Adrenal gland (tissue), 12 donors: ENCODE data around the gene ZNF618. TPM values are rescaled to one million over a fixed set of nuclear protein-coding genes. Genes with fewer than 3 reads are reported as not detected.

ENCODE experiments used
- DNase-seq, 7 donors: peaks; one replicate each; pipeline ENCODE4 v3.0.0-alpha.2; 2019 to 2020
- H3K27ac ChIP-seq, 5 donors: fragments of 200-600 bp; sonication (generic) in 4 of 5; 1 replicate in 3 of 5; 2 replicates in 2 of 5; pipeline versions ENCODE4 v1.5.1 to v1.8.0; 2016 to 2020; ENCODE audit warnings: mild to moderate bottlenecking in 1 of 5
- H3K27me3 ChIP-seq: fragments of 200-600 bp; 2 replicates; pipeline ENCODE4 v1.8.0; 2021
- H3K36me3 ChIP-seq, 2 donors: fragments of 200-600 bp; replicated peaks in 1 of 2; 1 replicate in 1 of 2; 2 replicates in 1 of 2; pipeline versions ENCODE4 v1.5.1 to v1.8.0; 2018 to 2022
- H3K4me1 ChIP-seq, 2 donors: fragments of 200-600 bp; replicated peaks in 1 of 2; 1 replicate in 1 of 2; 2 replicates in 1 of 2; pipeline versions ENCODE4 v1.5.1 to v1.8.0; 2018 to 2021
- H3K4me3 ChIP-seq, 4 donors: fragments of 200-600 bp; sonication (generic) in 3 of 4; one replicate each; pipeline ENCODE4 v1.5.1; 2016 to 2018
- H3K9me3 ChIP-seq, 3 donors: fragments of 200-600 bp; sonication (generic) in 1 of 3; replicated peaks in 1 of 3; 1 replicate in 2 of 3; 2 replicates in 1 of 3; pipeline versions ENCODE4 v1.5.1 to v1.8.0; 2016 to 2021
- POLR2A ChIP-seq, 2 donors: fragments of 450-650 bp; IDR thresholded peaks; one replicate each; pipeline ENCODE4 v1.6.1; 2017; ENCODE audit warnings: antibody characterized with exemption in 2 of 2, mild to moderate bottlenecking in 2 of 2, moderate library complexity in 1 of 2
- WGBS, 4 donors: extraction: QIAGEN DNeasy Blood & Tissue Kit in 2 of 4; methylation state at CpG; one replicate each; pipeline versions ENCODE4 v1.1.5 to v1.1.7; 2013 to 2017; 5-methylcytosine and 5-hydroxymethylcytosine counted together
- intact Hi-C, 2 donors: fragments of 100-400 bp; cut with DNase I; formaldehyde crosslinking; loops; one replicate each; pipeline versions ENCODE4 v1.14.1 to v1.15.0; 2022 to 2023
- polyA plus RNA-seq, 3 donors: library from polyadenylated mRNA; stranded (reverse); fragments of 200-250 nt in 2 of 3; fragments of 350-450 nt in 1 of 3; fragmentation: Illumina TruSeq in 1 of 3; extraction: RNeasy Lipid Tissue Mini Kit (QIAGEN cat#74804) in 1 of 3; gene quantifications; one replicate each; pipeline ENCODE4 v1.2.3, GENCODE V29; 2013 to 2014
- total RNA-seq, 9 donors: library from RNA; depleted of rRNA in 4 of 9; stranded (reverse); fragments of >200 nt in 4 of 9; fragments of 120-200 nt in 1 of 9; fragmentation: NEBNext Ultra II Directional in 1 of 9; extraction: Animal tissue kit (Norgen Biotek cat#: 25700) in 1 of 9; gene quantifications; one replicate each; pipeline versions ENCODE4 v1.1.0 to v1.2.4, GENCODE V29; 2013 to 2023
- TF ChIP-seq, protein P1 (sequence below), 6 experiments: fragments of 450-650 bp in 4 of 6; fragments of 200-600 bp in 2 of 6; sonication (generic) in 1 of 6; IDR thresholded peaks; 1 replicate in 5 of 6; 2 replicates in 1 of 6; pipeline versions ENCODE4 v1.5.1 to v1.8.0; 2016 to 2021; ENCODE audit warnings: antibody characterized with exemption in 6 of 6, mild to moderate bottlenecking in 2 of 6, moderate library complexity in 1 of 6
- donor health status: healthy with polysubstance abuse.
- donor health status: Bipolar disorder and iron deficiency.
- donor health status: DM: yes; HTN: yes; CAD: no.
- donor health status: DM: no; HTN: no; CAD: no.
- donor health status: DM: no; HTN: no; CAD: no.
- donor health status: DM: yes; HTN: yes; CAD: no.

The ZNF618 gene
- total and polyA plus RNA-seq, 12 donors = 4.5 to 21.3 (median 9.9) TPM

DNA sequence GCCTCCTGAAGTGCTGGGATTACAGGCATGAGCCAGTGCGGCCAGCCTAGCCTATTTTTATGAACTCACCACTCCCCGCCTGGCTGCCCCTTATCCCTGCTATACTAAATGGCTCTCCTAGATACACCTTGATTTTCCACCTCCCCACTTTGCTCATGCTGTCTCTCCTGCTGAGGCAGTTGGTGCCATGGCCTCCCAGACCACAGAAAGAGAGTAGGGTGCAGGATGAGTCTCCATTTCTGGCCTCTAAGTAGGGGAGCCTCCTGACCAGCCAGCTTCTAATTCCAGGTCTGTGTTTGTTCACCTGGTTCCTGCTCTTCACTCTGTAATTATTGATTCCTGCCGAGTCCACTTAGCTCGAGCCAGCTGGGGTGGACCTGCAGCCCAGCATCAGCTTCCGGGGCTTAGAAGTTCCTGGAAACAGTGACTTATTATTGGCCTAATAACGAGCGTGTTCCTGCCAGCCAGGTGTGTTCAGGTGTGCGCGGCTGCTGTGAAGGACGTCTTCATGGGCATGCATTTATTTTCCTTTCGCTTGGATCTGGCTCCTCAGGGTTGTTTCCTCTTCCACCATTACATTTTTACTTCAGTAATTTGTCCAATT is 34.0 kb downstream of the ZNF618 start:
- H3K36me3 ChIP-seq = no peaks in the 10 kb centered on the region
- no peak overlapping the region for H3K4me3 ChIP-seq
- no peaks in the 10 kb centered on the region for H3K9me3 ChIP-seq
- intact Hi-C loops = no loop called here
- no peak overlapping the region for H3K27ac ChIP-seq
- H3K4me1 ChIP-seq = peaks cover 6 to 23% of the 10 kb centered on the region in 2 donors
- TF ChIP-seq, protein P1, sequence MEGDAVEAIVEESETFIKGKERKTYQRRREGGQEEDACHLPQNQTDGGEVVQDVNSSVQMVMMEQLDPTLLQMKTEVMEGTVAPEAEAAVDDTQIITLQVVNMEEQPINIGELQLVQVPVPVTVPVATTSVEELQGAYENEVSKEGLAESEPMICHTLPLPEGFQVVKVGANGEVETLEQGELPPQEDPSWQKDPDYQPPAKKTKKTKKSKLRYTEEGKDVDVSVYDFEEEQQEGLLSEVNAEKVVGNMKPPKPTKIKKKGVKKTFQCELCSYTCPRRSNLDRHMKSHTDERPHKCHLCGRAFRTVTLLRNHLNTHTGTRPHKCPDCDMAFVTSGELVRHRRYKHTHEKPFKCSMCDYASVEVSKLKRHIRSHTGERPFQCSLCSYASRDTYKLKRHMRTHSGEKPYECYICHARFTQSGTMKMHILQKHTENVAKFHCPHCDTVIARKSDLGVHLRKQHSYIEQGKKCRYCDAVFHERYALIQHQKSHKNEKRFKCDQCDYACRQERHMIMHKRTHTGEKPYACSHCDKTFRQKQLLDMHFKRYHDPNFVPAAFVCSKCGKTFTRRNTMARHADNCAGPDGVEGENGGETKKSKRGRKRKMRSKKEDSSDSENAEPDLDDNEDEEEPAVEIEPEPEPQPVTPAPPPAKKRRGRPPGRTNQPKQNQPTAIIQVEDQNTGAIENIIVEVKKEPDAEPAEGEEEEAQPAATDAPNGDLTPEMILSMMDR (IDR thresholded peaks at IDR 0.05) = no peak
- TF ChIP-seq POLR2A (IDR thresholded peaks at IDR 0.05) = no peak
- no peaks in the 10 kb centered on the region for H3K27me3 ChIP-seq
- WGBS, 4 donors = 85 to 94% (median 89%) methylated on average over 11 of the region's 11 CpGs
- peak in 2 of 7 donors; percentile 15 to 45 for DNase-seq

DNA sequence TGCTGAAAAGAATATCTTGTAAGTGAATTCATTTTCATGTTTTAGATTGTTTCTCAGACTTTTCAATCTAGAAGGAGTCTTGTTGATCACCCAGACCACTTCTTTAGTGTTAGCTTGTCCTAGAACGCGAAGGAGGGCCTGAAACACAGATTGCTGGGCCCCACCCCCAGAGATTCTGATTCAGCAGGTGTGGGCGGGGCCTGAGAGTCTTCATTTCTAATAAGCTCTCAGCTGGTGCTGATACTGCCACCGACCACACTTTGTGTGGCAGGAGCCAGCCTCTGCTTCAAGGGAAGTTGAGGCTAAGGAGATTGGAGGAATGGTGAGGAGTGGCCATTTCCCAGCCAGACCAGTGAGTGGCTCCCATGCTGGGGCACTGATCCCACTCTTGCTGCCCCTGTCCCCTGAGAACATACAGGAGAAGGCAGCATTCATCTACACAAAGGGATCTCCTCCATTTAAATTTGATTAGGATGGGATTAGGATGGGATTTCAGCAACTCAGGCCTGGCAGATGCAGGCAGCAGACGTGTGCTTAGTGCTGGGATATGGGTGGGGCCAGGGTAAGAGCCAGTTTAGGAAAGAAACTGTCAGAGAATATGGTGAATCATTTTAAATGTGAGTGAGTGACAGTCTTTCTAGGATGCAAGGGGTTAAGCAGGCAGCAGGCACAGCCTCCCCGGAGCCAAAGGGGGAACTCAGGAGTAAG is 35.9 kb downstream of the ZNF618 start:
- 28 to 65% (median 58%) methylated on average over 2 to 6 of the region's 6 CpGs for WGBS, 4 donors
- peak overlapping the region in 3 of 5 donors; percentile 29 to 71 (median 48) for H3K27ac ChIP-seq

DNA sequence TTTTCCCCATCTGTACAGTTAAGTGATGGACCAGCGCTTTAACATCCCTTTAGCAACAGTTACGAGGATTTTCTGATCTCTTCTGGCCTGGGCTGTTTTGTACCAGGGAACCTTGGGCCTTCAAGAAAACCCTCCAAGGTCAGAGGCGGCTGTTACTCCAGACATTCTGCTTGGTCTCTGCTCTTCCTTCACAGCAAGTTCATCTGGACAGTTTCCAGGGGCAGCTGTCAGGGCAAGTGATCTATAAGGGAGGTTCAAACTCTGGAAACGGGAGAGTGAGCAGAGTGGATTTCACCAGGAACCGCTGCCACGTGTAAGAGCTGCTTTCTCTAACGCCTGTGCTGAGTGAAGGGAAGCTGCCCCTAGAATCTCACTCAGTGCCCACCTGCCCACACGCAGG is 36.7 kb downstream of the ZNF618 start:
- peak overlapping the region in 4 of 5 donors; percentile 23 to 71 (median 38) for H3K27ac ChIP-seq

More for the DNA sequence above, 35.9 kb downstream of the ZNF618 start:
- no peaks in the 10 kb centered on the region for H3K27me3 ChIP-seq
- no peak overlapping the region for H3K4me3 ChIP-seq
- intact Hi-C loops = no loop called here
- DNase-seq = peak in 1 of 7 donors; percentile 15
- peaks cover 6 to 23% of the 10 kb centered on the region in 2 donors for H3K4me1 ChIP-seq
- no peaks in the 10 kb centered on the region for H3K9me3 ChIP-seq
- no peaks in the 10 kb centered on the region for H3K36me3 ChIP-seq
- TF ChIP-seq, protein P1 (IDR thresholded peaks at IDR 0.05) = no peak
- no peak for TF ChIP-seq POLR2A (IDR thresholded peaks at IDR 0.05)

More for the DNA sequence above, 36.7 kb downstream of the ZNF618 start:
- Histone ChIP-seq H3K36me3 (no peaks in the 10 kb centered on the region), H3K4me3 (no peak overlapping the region), H3K27me3 (no peaks in the 10 kb centered on the region), H3K9me3 (no peaks in the 10 kb centered on the region), H3K4me1 (peaks cover 6 to 23% of the 10 kb centered on the region in 2 donors)
- WGBS, 4 donors = 28 to 41% (median 32%) methylated on average over 6 to 8 of the region's 8 CpGs
- intact Hi-C loops = no loop called here
- no peak for TF ChIP-seq POLR2A (IDR thresholded peaks at IDR 0.05)
- TF ChIP-seq, protein P1 (IDR thresholded peaks at IDR 0.05) = no peak
- peak; percentile 59 to 90 (median 79) for DNase-seq
